Thyroid gland (tissue), 4 donors: ENCODE measurements around the gene RHOG.

Experiments used
- CTCF ChIP-seq, 6 experiments: fragments of 200-600 bp in 3 of 6; fragments of 450-650 bp in 3 of 6; sonication (generic) in 3 of 6; IDR thresholded peaks; one replicate each; pipeline ENCODE4 v1.5.1; 2016 to 2019; ENCODE audit warnings: antibody characterized with exemption in 6 of 6, mild to moderate bottlenecking in 2 of 6, inconsistent platforms in 1 of 6, moderate library complexity in 1 of 6
- POLR2A ChIP-seq, 2 donors: fragments of 450-650 bp; IDR thresholded peaks; one replicate each; pipeline ENCODE4 v1.6.1; 2017; ENCODE audit warnings: antibody characterized with exemption in 2 of 2, mild to moderate bottlenecking in 2 of 2, moderate library complexity in 1 of 2

DNA sequence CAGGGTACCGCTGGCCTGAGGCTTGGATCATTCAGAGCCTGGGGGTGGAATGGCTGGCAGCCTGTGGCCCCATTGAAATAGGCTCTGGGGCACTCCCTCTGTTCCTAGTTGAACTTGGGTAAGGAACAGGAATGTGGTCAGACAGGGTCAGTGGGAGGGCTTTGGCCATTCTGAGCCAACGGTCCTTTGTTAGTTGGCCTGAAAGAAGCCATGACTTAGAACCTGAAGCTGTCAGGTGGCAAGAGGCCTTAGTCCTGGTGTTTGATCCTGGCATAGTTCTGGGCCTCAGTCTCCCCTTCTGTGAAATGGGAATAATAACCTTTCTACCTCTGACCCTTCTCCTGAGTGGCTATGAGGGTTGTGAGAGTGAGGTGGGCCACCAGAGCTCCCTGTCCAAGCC is 24.1 kb downstream of the RHOG start:
- TF ChIP-seq CTCF (IDR thresholded peaks at IDR 0.05) (no peak), POLR2A (IDR thresholded peaks at IDR 0.05) (no peak)
